NT2/D1 (cell line): ENCODE data around the gene CALU.

Experiments
- DNase-seq: peaks from one replicate; pipeline ENCODE4 v3.0.0-alpha.2; 2011; ENCODE audit warnings: low read depth, low spot score
- H3K27me3 ChIP-seq: 2 replicates; pipeline ENCODE4 v1.6.0; 2011; ENCODE audit warnings: mild to moderate bottlenecking; ENCODE audit not compliant: insufficient read length, insufficient read depth
- H3K36me3 ChIP-seq: 2 replicates; pipeline ENCODE4 v1.6.1; 2011; ENCODE audit warnings: mild to moderate bottlenecking, low read length, mixed read lengths; ENCODE audit not compliant: insufficient read depth, insufficient read length
- H3K4me1 ChIP-seq: 2 replicates; pipeline ENCODE4 v1.5.1; 2011; ENCODE audit not compliant: insufficient read depth, insufficient read length
- H3K4me3 ChIP-seq: 2 replicates; pipeline ENCODE4 v1.5.1; 2011; ENCODE audit warnings: low read depth; ENCODE audit not compliant: insufficient read length
- H3K9ac ChIP-seq: 2 replicates; pipeline ENCODE4 v1.6.0; 2011; ENCODE audit warnings: low read depth; ENCODE audit not compliant: insufficient read length
- H3K9me3 ChIP-seq: 2 replicates; pipeline ENCODE4 v1.5.1; 2011; ENCODE audit warnings: mild to moderate bottlenecking, low read length; ENCODE audit not compliant: insufficient read depth
- SUZ12 ChIP-seq: IDR thresholded peaks from 2 replicates; pipeline ENCODE4 v1.6.1; 2011; ENCODE audit not compliant: insufficient read length, insufficient read depth; ENCODE audit errors: extremely low read depth
- YY1 ChIP-seq: IDR thresholded peaks from 2 replicates; pipeline ENCODE4 v1.6.1; 2011; ENCODE audit not compliant: insufficient read length, insufficient read depth
- ZNF274 ChIP-seq: IDR thresholded peaks from 2 replicates; pipeline ENCODE4 v1.6.1; 2011; ENCODE audit warnings: mild to moderate bottlenecking, low read depth, low read length

Gene CALU

DNA sequence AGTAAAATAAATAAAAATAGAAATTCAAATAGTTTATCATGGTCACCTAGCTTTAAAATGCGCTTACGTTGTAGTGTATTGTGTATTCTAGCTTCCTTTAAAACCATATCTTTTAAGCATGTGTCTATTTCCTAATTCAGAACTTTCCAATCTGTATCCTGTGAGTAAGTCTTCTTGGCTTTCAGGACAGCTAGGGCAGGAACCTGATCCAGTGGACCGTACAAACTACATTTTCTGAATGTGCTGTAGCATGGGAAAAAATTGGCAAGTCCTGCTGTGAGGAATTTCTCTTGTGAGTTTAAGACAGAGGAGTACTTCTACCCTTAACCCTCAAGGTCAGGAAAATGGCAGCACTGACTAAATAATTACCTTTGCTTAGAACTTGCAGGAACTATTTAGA, 24.4 kb downstream of the CALU start:
- H3K36me3 ChIP-seq = peaks cover 70% of the 10 kb centered on the region
- H3K9ac ChIP-seq = no peak overlapping the region
- DNase-seq = no peak
- no peaks in the 10 kb centered on the region for H3K4me1 ChIP-seq
- no peak overlapping the region for H3K4me3 ChIP-seq
- no peaks in the 10 kb centered on the region for H3K9me3 ChIP-seq
- H3K27me3 ChIP-seq = no peaks in the 10 kb centered on the region
- TF ChIP-seq ZNF274 (no peak), SUZ12 (no peak), YY1 (no peak)

DNA sequence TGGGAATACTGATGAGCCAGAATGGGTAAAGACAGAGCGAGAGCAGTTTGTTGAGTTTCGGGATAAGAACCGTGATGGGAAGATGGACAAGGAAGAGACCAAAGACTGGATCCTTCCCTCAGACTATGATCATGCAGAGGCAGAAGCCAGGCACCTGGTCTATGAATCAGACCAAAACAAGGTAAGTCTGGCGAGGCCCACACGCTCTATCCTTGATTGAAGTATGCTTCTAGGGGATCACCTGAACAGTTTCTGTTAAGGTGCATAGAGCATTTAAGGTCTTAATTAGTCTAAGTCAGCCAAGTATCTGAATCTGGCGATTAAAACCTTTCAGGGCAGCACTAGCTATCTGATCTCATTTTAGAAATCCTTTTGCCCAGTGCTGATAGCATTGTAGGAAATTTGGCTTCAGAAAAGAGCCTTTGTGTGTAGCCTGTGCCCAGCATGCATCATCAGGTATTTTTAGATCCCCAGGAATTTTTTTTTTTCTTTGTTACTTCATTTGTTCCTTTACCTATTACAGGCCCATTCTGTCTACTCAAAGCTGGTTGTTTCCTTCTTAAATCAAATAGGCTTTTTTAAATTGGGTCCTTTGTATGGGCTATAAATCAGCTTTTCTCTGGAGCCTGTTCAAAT, 28.4 kb downstream of the CALU start:
- no peak overlapping the region for H3K9ac ChIP-seq
- TF ChIP-seq YY1 = no peak
- no peak for TF ChIP-seq ZNF274
- no peak for TF ChIP-seq SUZ12
- peaks cover 82% of the 10 kb centered on the region for H3K36me3 ChIP-seq
- DNase-seq = no peak
- H3K4me3 ChIP-seq = no peak overlapping the region
- no peaks in the 10 kb centered on the region for H3K4me1 ChIP-seq
- no peaks in the 10 kb centered on the region for H3K27me3 ChIP-seq
- no peaks in the 10 kb centered on the region for H3K9me3 ChIP-seq

DNA sequence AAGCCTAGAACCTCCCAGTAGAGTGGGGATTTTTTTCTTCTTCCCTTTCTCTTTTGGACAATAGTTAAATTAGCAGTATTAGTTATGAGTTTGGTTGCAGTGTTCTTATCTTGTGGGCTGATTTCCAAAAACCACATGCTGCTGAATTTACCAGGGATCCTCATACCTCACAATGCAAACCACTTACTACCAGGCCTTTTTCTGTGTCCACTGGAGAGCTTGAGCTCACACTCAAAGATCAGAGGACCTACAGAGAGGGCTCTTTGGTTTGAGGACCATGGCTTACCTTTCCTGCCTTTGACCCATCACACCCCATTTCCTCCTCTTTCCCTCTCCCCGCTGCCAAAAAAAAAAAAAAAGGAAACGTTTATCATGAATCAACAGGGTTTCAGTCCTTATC, 31.1 kb downstream of the CALU start:
- no peaks in the 10 kb centered on the region for H3K9me3 ChIP-seq
- H3K27me3 ChIP-seq = no peaks in the 10 kb centered on the region
- no peak for TF ChIP-seq ZNF274
- no peak for TF ChIP-seq SUZ12
- no peak for TF ChIP-seq YY1
- peaks cover 79% of the 10 kb centered on the region for H3K36me3 ChIP-seq
- H3K9ac ChIP-seq = no peak overlapping the region
- DNase-seq = no peak
- H3K4me3 ChIP-seq = no peak overlapping the region
- no peaks in the 10 kb centered on the region for H3K4me1 ChIP-seq

DNA sequence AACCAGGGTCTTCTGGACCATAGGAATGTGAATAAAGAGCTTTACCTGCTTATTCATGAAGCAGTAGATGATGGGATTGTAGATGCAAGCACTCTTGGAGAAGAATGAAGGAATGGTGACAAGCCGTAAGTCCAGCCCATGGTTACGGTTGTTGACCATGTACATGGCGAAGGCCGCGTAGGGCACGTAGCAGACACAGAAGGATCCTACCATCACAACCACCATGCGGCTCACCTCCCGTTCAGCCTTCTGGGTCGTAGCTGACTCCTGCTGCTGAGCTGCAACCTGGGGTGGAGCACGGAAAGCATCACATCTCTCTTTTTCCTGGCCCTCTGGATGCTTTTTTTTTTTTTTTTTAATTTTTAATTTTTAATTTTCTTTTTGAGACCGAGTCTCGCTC, 34.4 kb downstream of the CALU start:
- no peaks in the 10 kb centered on the region for H3K27me3 ChIP-seq
- H3K9ac ChIP-seq = no peak overlapping the region
- no peaks in the 10 kb centered on the region for H3K4me1 ChIP-seq
- H3K9me3 ChIP-seq = 0 out of 2 replicates have a peak, but pooled peaks cover 7% of the 10 kb centered on the region
- H3K4me3 ChIP-seq = no peak overlapping the region
- TF ChIP-seq SUZ12 (no peak), YY1 (no peak), ZNF274 (no peak)
- no peak for DNase-seq
- peaks cover 52% of the 10 kb centered on the region for H3K36me3 ChIP-seq

DNA sequence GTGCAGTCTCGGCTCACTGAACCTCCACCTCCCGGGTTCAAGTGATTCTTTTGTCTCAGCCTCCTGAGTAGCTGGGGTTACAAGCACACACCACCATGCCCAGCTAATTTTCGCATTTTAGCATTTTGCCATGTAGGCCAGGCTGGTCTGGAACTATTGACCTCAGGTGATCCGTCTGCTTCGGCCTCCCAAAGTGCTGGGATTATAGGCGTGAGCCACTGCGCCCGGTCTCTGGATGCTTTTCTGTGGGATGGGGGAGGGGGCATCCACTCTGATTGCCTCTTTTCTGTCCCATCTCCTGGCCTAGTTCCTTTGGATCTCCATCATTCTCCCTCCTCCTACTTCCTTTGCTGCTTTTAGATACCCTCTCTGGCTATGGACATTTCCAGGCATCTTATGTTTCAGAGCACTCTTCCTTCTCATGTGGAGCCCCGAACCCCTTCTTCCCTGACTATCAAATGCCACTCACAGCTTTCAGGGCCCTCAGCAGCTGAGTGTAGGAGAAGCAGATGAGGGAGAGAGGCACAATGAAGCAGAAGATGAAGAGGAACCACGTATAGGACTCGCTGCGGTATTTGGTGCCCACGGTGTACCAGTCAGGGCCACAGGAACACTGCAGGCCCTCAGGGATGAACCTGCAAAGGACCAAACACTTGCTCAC, 35.0 kb downstream of the CALU start:
- no peak for TF ChIP-seq SUZ12
- TF ChIP-seq YY1 = no peak
- TF ChIP-seq ZNF274 = no peak
- no peak overlapping the region for H3K4me3 ChIP-seq
- DNase-seq = no peak
- peaks cover 47% of the 10 kb centered on the region for H3K36me3 ChIP-seq
- H3K9ac ChIP-seq = no peak overlapping the region
- 0 out of 2 replicates have a peak, but pooled peaks cover 7% of the 10 kb centered on the region for H3K9me3 ChIP-seq
- H3K4me1 ChIP-seq = no peaks in the 10 kb centered on the region
- H3K27me3 ChIP-seq = no peaks in the 10 kb centered on the region

DNA sequence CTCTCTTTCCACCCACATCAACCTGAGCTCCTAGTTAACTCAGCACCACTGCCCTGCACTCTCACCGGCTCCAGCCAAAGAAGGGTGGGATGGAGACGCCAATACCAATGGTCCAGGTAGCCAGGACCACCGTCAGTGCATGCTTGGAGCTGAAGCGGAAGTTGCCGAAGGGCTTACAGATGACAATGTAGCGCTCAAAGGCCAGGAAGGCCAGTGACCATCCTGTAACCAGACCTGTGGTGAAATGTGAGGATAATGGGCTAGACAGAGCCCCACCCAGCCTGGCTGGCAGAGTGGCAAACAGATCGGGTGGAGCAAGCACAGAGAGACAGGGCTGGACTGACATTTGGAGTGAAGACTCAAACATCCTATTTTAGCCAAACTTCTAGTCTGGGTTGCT, 35.8 kb downstream of the CALU start:
- Histone ChIP-seq H3K27me3 (no peaks in the 10 kb centered on the region), H3K9me3 (0 out of 2 replicates have a peak, but pooled peaks cover 7% of the 10 kb centered on the region), H3K9ac (no peak overlapping the region), H3K36me3 (peaks cover 39% of the 10 kb centered on the region), H3K4me1 (no peaks in the 10 kb centered on the region), H3K4me3 (no peak overlapping the region)
- no peak for TF ChIP-seq YY1
- TF ChIP-seq ZNF274 = no peak
- TF ChIP-seq SUZ12 = no peak
- DNase-seq = no peak

DNA sequence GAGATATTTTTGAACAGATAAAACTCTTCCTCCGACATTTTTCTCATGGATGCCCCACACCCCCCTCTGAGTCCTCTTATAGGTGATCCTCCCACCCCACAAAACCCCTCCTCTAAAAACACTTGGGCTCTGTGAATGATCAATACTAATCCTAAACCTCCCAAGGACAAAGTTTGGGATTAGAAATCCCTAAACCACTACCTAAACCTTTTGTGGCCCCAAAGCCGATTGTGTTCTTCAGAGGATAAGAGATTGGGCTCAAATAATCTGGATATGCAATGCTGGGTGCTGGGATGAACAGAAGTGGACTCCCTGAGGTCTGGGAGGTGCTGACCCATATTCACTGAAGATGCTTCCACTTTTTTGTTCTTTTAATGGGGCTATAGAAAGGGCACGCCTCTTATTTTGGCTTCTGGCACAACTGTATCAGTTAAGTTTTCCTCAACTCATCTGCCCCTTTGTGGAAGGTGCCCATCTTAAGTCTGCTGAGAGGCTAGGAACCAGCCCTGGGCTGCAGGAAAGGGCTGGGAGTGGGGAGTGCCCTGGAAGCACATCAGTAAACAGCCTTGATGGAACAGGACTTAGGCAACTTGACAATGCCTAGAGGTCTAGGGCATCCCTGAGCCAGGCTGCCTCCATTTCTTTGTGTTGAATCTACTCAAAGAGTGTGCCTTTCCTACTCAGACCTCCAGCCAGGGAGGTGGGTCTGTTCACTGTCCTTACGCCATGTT, 36.8 kb downstream of the CALU start, which contains the start of gene OPN1SW:
OPN1SW (minus strand) TSS at position 51 of the 731 bp plus-strand sequence; CDS start at position 38, 13 bp downstream.
- peaks cover 29% of the 10 kb centered on the region for H3K36me3 ChIP-seq
- TF ChIP-seq YY1 = no peak
- TF ChIP-seq SUZ12 = no peak
- TF ChIP-seq ZNF274 = no peak
- no peak for DNase-seq
- H3K4me3 ChIP-seq = no peak within 1 kb of the TSS
- 0 out of 2 replicates have a peak, but pooled peaks cover 7% of the 10 kb centered on the region for H3K9me3 ChIP-seq
- H3K27me3 ChIP-seq = no peaks in the 10 kb centered on the region
- H3K4me1 ChIP-seq = no peaks in the 10 kb centered on the region
- H3K9ac ChIP-seq = no peak within 1 kb of the TSS
